AG08396 (cell line): Measurements from ENCODE around the gene PCDHGB6.
A peak's percentile ranks its signal among the peaks of the same experiment; 100 is the strongest.
"Not testable (repeated sequence)": the region's sequence is repeated elsewhere in the genome, so short reads cannot be mapped to it uniquely, and the experiment has no call there.

Source experiments
- DNase-seq: peaks from one replicate; pipeline ENCODE4 v3.0.0; 2012; ENCODE audit warnings: low spot score, mixed read lengths

The PCDHGB6 gene

DNA sequence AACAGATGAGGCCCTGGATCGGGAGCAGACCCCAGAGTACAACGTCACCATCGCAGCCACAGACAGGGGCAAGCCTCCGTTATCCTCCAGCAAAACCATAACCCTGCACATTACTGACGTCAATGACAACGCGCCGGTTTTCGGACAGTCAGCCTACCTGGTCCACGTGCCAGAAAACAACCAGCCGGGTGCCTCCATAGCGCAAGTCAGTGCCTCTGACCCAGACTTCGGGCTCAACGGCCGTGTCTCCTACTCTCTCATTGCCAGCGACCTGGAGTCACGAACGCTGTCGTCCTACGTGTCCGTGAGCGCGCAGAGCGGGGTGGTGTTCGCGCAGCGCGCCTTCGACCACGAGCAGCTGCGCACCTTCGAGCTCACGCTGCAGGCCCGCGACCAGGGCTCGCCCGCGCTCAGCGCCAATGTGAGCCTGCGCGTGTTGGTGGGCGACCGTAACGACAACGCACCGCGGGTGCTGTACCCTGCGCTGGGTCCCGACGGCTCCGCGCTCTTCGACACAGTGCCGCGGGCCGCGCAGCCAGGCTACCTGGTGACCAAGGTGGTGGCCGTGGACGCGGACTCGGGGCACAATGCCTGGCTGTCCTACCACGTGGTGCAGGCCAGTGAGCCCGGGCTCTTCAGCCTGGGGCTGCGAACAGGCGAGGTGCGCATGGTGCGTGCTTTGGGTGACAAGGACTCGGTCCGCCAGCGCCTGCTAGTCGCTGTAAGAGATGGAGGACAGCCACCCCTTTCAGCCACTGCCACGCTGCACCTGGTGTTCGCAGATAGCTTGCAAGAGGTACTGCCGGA lies 11.5 kb downstream of the PCDHGB6 start:
- DNase-seq: no peak

DNA sequence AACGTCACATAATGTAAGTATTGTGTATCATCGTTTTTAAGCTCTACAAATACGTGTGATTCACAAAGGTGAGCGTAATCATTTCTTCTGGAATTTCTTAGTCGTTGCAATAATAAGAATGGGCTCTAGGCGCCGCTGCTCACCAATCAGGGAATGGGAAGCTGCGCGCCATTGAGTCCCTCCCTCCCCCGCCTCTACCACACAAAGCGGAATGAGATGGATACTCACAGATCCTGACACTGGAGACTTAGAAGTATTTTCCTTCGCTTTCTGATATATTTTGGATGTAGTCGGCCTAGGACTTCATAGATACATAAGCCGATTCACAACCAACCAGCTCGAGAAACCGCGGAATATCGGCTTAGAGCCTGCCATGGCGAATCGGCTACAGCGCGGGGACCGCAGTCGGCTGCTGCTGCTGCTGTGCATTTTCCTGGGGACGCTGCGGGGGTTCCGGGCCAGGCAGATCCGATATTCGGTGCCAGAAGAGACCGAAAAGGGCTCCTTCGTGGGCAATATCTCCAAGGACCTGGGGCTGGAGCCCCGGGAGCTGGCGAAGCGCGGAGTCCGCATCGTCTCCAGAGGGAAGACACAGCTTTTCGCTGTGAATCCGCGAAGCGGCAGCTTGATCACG lies 13.2 kb downstream of the PCDHGB6 start, which contains the start of gene PCDHGA11:
TSS of gene PCDHGA11 (plus strand) at position 197 of the 634 bp plus-strand sequence. CDS start at position 374, 177 bp downstream.
- DNase-seq: peak; percentile 67

DNA sequence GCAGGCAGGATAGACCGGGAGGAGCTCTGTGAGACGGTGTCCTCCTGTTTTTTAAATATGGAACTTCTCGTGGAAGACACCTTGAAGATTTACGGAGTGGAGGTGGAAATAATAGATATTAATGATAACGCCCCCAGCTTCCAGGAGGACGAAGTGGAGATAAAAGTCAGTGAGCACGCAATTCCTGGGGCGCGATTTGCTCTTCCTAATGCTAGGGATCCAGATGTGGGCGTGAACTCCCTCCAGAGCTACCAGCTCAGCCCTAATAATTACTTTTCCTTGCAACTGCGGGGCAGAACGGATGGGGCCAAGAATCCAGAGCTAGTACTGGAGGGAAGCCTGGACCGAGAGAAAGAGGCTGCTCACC lies 13.7 kb downstream of the PCDHGB6 start:
- DNase-seq: no peak

DNA sequence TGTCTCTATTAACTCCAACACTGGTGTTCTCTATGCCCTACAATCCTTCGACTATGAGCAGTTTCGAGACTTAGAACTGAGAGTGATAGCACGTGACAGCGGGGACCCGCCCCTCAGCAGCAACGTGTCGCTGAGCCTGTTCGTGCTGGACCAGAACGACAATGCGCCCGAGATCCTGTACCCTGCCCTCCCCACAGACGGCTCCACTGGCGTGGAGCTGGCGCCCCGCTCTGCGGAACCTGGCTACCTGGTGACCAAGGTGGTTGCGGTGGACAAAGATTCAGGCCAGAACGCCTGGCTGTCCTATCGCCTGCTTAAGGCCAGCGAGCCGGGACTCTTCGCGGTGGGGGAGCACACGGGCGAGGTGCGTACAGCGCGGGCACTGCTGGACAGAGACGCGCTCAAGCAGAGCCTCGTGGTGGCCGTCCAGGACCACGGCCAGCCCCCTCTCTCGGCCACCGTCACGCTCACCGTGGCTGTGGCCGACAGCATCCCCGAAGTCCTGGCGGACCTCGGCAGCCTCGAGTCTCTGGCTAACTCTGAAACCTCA lies 15.0 kb downstream of the PCDHGB6 start:
- DNase-seq: no peak

DNA sequence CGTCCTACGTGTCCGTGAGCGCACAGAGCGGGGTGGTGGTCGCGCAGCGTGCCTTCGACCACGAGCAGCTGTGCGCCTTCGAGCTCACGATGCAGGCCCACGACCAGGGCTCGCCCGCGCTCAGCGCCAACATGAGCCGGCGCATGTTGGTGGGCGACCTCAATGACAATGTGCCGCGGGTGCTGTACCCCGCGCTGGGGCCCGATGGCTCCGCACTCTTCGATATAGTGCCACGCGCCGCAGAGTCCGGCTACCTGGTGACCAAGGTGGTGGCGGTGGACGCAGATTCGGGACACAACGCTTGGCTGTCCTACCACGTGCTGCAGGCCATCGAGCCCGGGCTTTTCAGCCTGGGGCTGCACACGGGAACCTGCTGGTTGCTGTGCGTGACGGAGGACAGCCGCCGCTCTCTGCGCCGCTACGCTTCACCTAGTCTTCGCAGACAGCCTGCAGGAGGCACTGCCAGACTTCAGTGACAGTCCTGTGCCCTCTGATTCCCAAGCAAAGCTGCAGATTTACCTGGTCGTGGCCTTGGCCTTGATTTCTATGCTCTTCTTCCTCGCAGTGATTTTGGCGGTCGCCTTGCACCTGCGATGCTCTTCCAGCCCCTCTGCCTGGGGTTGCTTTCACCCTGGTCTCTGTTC lies 20.1 kb downstream of the PCDHGB6 start:
- DNase-seq: no peak

DNA sequence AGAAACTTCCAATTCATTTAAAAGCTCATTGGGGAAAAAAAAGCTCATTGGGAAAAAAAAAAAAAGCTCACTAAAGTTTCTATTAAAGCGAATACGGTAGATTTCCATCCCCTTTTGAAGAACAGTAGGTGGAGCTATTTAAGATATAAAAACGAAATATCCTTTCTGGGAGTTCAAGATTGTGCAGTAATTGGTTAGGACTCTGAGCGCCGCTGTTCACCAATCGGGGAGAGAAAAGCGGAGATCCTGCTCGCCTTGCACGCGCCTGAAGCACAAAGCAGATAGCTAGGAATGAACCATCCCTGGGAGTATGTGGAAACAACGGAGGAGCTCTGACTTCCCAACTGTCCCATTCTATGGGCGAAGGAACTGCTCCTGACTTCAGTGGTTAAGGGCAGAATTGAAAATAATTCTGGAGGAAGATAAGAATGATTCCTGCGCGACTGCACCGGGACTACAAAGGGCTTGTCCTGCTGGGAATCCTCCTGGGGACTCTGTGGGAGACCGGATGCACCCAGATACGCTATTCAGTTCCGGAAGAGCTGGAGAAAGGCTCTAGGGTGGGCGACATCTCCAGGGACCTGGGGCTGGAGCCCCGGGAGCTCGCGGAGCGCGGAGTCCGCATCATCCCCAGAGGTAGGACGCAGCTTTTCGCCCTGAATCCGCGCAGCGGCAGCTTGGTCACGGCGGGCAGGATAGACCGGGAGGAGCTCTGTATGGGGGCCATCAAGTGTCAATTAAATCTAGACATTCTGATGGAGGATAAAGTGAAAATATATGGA lies 22.7 kb downstream of the PCDHGB6 start, which contains the start of gene PCDHGA12:
TSS of gene PCDHGA12 (plus strand) at position 176 of the 782 bp plus-strand sequence. CDS start at position 429, 253 bp downstream.
- peak; percentile 79 for DNase-seq

DNA sequence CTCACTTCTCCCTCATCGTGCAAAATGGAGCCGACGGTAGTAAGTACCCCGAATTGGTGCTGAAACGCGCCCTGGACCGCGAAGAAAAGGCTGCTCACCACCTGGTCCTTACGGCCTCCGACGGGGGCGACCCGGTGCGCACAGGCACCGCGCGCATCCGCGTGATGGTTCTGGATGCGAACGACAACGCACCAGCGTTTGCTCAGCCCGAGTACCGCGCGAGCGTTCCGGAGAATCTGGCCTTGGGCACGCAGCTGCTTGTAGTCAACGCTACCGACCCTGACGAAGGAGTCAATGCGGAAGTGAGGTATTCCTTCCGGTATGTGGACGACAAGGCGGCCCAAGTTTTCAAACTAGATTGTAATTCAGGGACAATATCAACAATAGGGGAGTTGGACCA lies 23.5 kb downstream of the PCDHGB6 start:
- DNase-seq: no peak

DNA sequence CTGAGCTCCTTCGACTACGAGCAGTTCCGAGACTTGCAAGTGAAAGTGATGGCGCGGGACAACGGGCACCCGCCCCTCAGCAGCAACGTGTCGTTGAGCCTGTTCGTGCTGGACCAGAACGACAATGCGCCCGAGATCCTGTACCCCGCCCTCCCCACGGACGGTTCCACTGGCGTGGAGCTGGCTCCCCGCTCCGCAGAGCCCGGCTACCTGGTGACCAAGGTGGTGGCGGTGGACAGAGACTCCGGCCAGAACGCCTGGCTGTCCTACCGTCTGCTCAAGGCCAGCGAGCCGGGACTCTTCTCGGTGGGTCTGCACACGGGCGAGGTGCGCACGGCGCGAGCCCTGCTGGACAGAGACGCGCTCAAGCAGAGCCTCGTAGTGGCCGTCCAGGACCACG lies 24.5 kb downstream of the PCDHGB6 start:
- not testable (repeated sequence) for DNase-seq

DNA sequence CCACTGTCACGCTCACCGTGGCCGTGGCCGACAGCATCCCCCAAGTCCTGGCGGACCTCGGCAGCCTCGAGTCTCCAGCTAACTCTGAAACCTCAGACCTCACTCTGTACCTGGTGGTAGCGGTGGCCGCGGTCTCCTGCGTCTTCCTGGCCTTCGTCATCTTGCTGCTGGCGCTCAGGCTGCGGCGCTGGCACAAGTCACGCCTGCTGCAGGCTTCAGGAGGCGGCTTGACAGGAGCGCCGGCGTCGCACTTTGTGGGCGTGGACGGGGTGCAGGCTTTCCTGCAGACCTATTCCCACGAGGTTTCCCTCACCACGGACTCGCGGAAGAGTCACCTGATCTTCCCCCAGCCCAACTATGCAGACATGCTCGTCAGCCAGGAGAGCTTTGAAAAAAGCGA lies 24.9 kb downstream of the PCDHGB6 start:
- DNase-seq: not testable (repeated sequence)

DNA sequence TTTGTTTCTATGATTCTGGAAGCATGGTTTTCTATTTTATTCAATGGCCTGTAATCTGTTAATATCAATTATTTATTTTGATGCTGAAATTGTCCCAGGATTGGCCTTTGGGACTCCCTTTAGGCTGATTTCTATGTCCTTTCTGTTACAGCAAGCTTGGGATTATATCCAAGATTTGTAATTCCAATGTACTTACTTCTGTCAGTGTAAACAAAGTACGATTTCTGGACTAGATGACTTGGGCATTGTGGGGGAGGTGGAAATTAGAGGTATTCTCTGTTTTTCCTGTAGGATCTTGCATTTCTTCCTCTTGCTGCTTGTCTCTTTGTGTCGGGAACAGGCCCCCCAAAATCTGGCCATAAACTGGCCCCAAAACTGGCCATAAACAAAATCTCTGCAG lies 26.2 kb downstream of the PCDHGB6 start:
- DNase-seq: peak; percentile 45

DNA sequence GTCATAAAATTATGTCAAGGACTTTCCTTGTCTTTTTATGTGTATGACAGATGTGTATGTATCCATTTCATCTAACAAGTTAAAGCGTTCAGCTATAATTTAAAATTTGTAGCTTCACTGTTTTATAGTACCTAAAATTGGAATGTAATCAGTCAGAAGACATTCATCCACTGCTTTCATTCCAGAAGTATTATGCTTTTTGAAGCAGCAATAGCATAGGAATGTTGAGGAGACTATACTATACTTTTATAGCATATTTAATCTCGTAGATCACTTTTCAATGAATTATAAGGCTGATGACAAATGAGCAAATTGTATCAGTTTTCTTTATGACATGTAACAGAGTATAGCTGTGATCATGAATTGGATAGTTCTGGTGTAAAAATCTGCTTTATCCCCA lies 29.4 kb downstream of the PCDHGB6 start:
- DNase-seq: peak; percentile 58

DNA sequence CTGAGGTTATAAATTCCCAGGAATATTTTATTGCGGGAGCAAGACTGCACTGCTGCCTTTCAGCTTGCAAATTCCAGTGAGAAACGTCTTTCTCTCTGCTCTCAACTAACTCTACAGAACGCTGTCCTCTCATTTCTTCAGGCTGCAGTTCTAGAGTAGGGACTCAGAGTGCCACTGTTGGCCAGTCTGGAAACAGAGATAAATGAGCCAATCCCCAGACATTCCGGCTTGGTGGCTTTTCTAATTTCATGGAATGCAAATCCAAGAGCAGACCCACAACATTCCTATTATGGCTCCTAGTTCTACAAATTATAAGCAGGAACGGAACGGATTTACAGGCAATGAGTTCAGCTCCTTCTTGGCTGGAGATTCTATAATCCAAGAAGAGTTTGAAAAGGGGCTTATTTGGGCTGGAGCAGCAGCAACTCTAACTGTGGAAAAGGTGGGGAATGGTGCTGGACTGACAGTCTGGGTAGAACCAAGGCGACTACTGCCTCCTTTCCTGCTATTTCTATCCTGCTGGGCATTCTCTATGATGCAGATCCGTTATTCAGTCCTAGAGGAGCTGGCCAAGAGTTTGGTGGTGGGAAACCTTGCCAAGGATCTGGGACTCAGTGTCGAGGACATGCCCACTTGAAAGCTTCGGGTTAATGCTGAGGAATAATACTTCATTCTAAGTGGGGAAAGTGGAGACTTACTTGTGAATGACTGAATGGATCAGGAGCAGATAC lies 31.8 kb downstream of the PCDHGB6 start:
- DNase-seq: no peak

DNA sequence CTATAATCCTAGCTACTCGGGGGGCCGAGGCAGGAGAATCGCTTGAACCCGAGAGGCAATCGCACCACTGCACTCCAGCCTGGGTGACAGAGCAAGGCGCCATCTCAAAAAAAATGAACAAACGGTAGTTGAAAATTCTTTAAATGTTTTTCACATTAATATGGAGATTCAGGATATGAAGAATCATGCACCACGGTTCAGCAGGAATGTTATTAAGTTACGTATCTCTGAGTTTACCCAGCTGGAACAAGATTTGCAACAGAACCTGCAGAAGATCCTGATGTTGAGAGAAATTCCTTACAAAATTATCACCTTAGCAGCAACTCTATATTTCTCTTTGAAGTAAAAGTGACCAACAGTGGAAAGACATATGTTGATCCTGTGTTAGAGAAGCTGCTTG lies 32.5 kb downstream of the PCDHGB6 start:
- DNase-seq: no peak

DNA sequence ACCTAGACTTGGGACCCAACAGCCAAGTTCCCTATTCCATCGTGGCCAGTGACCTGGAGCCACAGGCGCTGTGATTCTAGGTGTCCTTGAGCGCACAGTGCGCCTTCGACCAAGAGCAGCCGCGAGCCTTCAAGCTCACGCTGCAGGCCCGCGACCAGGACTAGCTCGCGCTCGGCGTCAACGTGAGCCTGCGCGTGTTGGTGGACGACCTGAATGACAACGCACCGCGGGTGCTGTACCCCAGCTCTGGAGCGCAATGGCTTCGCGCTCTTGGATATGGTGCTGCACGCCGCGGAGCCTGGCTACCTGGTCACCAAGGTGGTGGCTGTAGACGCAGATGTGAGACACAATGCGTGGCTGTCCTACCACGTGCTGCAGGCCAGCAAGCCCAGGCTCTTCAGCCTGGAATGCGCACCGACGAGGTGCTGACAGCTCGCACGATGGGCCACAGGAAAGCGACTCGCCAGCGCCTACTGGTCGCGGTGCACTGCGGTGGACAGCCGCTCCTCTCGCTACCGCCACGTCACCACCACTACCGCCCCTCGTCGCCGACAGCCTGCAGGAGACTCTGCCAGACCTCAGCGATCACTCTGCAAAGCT lies 33.9 kb downstream of the PCDHGB6 start:
- no peak for DNase-seq
